Epidermal melanocyte (primary cell): ENCODE measurements around the gene RECK.
"Not testable (repeated sequence)": the region's sequence is repeated elsewhere in the genome, so short reads cannot be mapped to it uniquely, and the experiment has no call there.

Experiments used
- DNase-seq: peaks from one replicate; pipeline ENCODE4 v3.0.0; 2011; ENCODE audit warnings: low spot score; ENCODE audit not compliant: insufficient read length

RECK gene

GRCh38 chr9:36153746-36154145 is 117.0 kb downstream of the RECK start:
- DNase-seq = no peak

GRCh38 chr9:36154331-36154952 is 117.7 kb downstream of the RECK start:
- DNase-seq = peak; percentile 61

- no peak for DNase-seq
Observed at GRCh38 chr9:36156116-36156515, 119.4 kb downstream of the RECK start.

- DNase-seq = no peak
Observed at GRCh38 chr9:36158122-36158521, 121.4 kb downstream of the RECK start.

GRCh38 chr9:36158917-36159316 is 122.2 kb downstream of the RECK start:
- DNase-seq = no peak

- not testable (repeated sequence) for DNase-seq
Observed at GRCh38 chr9:36159509-36159908, 122.8 kb downstream of the RECK start.

- DNase-seq = not testable (repeated sequence)
Observed at GRCh38 chr9:36160126-36160525, 123.4 kb downstream of the RECK start.

GRCh38 chr9:36161187-36161586 is 124.5 kb downstream of the RECK start:
- no peak for DNase-seq

- DNase-seq = no peak
Observed at GRCh38 chr9:36162211-36162738, 125.6 kb downstream of the RECK start.

- no peak for DNase-seq
Observed at GRCh38 chr9:36163049-36163785, 126.5 kb downstream of the RECK start.

- DNase-seq = no peak
Observed at GRCh38 chr9:36163786-36164170, 127.1 kb downstream of the RECK start.

GRCh38 chr9:36164372-36164771 is 127.7 kb downstream of the RECK start:
- no peak for DNase-seq

- DNase-seq = no peak
Observed at GRCh38 chr9:36164989-36165388, 128.3 kb downstream of the RECK start.

- DNase-seq = no peak
Observed at GRCh38 chr9:36165826-36166167, 129.1 kb downstream of the RECK start.

GRCh38 chr9:36166168-36166927 is 129.6 kb downstream of the RECK start:
- DNase-seq = peak; percentile 74

- no peak for DNase-seq
Observed at GRCh38 chr9:36169166-36169565, 132.5 kb downstream of the RECK start, which contains the start of gene CCIN. CCIN (plus strand) TSS chr9:36169388; CDS start chr9:36169503, 115 bp downstream.

- DNase-seq = no peak
Observed at GRCh38 chr9:36169708-36170107, 133.0 kb downstream of the RECK start.

- no peak for DNase-seq
Observed at GRCh38 chr9:36170531-36170930, 133.8 kb downstream of the RECK start.

- DNase-seq = no peak
Observed at GRCh38 chr9:36173861-36174260, 137.1 kb downstream of the RECK start.
